ENCODE measurements around the gene HINT3.
A peak's percentile ranks its signal among the peaks of the same experiment; 100 is the strongest.
"Not testable (repeated sequence)": the region's sequence is repeated elsewhere in the genome, so short reads cannot be mapped to it uniquely, and the experiment has no call there.

HINT3 gene

DNA sequence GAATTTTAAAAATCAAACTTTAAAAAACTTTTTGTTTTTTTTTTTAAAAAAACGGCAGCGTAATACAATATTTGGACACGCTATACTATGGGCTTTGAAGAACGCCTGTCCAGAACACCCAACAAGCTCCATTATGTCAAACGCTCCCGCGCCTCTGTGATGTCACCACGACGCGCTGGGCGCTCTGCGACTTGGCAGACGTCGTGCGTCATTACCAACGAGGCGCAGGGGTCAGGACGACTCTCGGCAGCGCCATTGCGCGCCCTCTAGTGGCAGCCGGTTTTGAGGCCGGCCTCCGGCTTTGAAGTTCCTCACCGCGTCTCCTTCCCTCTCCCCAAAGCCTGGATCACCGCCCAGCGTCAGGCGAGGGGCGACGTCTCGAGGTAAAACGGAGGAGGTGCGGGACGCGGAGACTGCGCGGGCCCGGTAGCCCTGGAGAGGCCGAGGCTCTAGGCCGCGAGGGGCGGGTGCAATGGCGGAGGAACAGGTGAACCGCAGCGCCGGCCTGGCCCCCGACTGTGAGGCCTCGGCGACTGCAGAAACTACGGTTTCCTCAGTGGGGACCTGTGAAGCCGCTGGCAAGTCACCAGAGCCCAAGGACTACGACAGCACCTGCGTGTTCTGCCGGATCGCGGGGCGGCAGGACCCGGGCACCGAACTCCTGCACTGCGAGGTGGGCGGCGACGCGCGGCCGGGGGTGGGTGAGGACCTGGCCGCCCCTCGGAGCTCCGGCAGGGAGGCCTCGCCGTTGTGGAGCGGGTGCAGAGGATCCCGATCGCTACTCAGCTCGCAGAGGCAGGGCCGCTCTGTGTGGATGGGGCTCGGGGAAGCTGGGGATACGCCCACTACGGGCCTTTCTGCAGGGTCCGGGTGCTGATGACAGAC lies at the start of gene HINT3:
TSS of gene HINT3 (plus strand) at position 265 of the 885 bp plus-strand sequence. CDS start at position 473, 208 bp downstream.
- peak; percentile 100 for DNase-seq

DNA sequence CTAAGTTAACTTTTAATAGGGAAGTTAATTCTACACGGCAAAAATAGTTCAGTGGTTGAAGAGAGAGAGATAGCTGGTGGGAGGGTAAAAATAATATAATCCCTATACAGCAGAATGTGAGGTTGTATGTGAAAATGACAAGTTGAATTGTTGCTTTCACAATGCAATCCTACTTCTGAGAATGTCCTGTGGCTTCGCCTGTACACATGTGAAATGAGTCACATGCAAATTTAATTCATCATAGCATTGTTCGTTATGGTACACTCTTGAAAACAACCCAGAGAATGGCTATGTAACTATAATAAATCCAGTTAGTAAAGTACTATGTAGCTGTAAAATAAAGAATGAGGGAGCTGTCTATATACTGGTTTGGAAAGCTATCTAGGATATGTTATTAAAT lies 46.0 kb upstream of the HINT3 start:
- peak; percentile 25 to 82 (median 63) for DNase-seq

DNA sequence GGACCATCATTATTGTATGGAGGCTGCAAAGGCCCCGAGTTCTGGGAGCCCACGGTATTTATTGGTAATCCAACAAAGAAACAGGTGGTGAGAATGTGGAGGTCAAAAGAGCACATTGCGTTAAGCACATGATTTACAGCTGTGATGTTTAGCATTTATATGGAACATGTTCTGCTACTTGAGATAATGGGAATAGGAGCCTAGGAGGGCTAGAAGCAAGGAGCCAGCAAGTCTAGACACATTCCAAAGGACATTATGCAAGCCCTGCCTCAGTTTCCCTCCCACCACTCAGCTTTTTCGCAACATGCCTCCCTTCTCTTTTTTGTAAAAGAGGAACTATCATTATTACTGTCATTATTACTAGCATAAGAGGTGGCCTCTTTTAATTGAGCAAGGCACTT lies 45.5 kb upstream of the HINT3 start:
- peak in 1 of 3 donors; percentile 6 for DNase-seq

DNA sequence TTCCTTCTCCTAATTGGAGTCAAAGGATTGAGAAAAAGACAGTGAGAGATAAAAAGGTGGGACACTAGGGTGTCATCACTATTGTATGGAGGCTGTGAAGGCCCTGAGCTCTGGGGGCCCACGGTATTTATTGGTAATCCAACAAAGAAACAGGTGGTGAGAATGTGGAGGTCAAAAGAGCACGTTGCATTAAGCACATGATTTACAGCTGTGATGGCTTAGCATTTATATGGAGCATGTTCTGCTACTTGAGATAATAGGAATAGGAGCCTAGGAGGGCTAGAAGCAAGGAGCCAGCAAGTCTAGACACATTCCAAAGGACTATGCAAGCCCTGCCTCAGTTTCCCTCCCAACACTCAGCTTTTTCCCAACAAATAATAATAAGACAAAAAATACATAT lies 44.1 kb upstream of the HINT3 start:
- DNase-seq: not testable (repeated sequence)

DNA sequence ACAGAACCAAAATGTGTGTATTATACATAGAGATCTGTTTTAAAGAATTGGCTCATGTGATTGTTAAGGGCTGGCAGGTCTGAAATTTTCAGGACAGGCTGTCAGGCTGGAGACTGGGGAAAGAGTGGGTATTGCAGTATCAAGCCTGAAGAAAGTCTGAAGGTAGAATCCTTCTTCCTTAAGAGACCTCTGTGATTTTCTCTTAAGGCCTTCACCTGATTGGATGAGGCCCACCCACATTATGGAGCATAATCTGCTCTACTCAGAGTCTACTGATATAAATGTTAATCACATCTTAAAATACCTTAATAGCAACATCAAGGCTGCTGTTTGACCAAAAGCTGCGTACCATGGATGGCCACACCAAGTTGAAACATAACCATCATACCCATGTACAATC lies 43.4 kb upstream of the HINT3 start:
- no peak for DNase-seq

DNA sequence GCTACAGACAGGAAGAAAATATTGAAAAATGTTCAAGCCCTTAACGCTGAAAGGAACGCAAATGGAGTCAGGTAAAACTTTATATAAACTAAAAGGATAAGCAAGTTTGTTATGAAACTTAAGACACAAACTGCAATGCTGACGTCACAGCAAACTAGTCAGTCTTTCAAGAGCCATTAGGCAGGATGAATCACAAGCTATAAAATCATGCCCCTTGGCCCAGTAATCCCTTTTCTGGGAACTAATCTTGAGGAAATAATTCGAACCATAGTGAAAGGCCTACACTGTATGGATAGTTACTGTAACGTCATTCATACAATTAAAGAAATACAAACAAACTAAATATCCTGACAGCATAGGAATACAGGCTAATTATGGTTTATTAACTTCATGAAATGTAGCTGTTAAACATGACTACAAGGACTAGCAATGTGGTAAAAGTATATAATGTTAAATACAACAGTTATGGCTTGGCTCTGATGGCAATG lies 42.7 kb upstream of the HINT3 start:
- DNase-seq: peak in 2 of 3 donors; percentile 21 to 42

DNA sequence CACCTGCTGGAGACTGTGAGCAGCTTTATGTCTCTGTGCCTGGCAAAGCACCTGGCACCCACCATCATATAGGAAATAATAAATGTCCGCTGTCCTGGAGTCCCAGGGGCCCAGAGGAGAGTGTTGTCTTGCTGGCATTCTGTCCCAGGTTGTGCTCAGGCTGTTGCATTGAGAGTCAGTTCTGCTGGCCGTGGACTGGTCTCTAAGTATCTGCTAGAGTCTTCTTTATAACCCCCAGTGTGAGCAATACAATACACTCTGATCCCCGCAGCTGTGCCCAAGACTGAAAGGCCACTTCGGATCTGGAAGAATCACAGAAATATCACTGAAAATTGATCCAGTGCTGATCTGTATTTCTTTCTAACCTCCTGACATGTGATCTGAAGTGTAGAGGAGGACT lies 38.3 kb upstream of the HINT3 start:
- DNase-seq: no peak

DNA sequence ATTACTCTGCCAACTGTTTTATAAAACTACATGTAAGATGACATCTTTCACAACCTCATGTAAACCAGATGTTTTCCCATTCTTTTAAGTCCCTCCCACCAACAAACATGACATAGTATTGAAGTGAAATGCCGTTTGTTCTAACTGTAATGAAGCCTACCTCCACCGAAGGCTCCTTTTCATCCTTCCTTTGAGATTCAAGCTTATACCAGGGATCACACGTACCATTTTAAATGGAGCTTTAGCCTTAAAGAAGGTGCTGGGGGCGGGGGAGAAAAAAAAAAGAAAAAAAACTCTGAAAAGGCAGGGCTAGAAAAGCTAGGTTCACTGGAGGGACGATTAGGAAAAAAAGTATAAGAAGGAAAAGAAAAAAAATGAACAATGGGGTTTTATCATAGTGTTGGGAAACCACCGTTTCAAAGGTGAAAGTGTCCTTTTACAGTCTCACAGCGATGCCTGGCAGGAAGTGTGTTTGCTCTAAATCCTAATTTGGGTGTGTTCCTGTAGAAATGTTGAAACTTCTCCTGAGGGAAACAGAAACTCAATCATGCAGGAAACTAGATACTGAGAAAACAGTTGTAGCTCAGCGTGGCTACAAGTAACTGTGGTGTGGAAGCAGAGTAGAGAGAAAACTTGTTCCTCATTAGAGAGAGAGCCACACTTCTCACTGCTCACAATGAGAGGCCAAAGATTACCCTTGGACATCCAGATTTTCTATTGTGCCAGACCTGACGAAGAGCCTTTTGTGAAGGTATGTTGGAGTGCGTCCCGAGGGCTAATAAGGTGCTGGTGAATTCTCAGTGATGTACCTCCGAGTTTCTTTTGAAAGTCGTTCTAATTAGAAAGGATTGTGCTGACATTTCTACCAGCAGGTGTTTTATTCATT lies 37.6 kb upstream of the HINT3 start:
- DNase-seq: peak; percentile 78 to 96 (median 83)

DNA sequence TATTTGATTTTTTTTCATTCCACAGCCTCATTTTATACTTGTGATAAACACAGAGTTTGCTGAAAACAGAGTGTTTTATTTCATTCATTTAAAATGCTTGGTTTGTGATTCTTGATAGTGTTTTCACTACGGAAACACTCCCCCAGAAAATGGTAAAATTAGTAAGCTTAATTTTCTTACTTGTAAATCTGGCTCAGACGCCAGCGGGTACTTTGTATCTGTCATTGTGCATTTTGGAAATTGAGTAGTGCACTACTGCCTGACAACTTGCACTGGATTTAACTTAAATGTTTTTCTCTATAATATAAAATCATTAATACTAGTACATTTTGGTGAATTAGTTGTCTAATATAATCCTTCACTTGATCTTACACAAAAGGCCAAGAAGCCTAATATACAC lies 37.0 kb upstream of the HINT3 start:
- no peak for DNase-seq

DNA sequence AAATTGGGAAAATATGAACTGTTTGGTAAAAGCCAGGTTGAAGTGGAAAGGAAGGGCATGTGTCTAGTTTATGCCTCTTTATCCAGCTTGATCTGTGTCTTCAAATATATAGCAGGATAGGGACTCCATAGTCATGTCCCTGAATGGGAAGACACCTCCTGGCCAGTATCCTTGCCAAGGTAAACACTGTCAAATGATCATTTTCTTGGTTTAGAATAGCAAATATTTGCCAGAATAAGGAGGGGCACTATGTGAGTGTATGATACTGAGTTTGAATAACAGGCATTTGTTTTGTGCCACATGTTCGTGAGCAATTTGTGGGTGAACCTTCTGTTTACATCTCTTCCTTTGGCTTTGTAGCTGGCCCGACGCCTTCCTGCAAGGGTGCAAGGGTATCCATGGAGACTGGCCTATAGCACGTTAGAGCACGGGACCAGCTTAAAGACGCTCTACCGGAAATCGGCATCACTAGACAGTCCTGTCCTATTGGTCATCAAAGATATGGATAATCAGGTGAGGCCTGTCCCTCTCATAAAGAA lies 34.2 kb upstream of the HINT3 start:
- no peak for DNase-seq

DNA sequence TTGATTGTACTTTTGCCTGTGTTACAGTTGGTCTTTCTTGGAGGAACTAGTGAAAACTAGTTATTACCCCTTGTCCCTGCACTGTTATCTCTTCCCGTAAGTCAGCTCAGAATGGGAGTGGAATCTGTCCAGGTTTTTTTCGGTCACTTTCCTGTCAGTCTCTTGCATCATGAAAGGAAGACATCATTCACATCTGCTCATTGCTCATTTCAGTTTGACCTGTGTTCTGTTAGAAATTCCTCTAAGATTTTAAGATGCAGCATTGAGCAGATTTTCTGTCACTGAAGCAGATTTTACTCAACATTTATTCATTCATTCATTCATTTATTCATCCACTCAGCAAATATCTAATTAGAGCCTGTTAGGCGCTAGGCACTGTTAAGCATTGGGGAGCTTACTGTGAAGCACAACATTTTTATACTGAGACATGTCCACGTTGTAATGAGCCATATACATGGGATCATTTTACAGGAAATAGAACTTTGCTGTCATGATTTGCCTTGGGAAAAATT lies 33.1 kb upstream of the HINT3 start:
- DNase-seq: peak in 1 of 3 donors; percentile 48

DNA sequence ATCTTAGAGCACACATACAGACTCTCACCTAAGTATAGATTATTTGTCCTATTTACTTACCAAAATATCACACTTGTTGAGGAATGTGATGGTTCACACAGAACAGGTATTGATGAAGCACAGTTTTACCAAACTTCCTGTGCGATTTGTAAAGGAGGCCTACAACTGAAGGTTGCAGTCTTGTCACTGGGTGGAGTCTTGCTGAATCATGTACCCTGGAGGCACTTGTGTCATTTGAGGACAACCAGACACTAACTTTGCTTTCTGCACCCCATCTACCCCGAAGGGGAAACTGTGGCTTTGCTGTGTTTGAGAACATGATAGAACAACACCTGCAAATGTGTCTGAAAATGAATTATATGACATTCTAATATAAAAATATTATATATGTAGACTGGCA lies 32.4 kb upstream of the HINT3 start:
- DNase-seq: no peak

DNA sequence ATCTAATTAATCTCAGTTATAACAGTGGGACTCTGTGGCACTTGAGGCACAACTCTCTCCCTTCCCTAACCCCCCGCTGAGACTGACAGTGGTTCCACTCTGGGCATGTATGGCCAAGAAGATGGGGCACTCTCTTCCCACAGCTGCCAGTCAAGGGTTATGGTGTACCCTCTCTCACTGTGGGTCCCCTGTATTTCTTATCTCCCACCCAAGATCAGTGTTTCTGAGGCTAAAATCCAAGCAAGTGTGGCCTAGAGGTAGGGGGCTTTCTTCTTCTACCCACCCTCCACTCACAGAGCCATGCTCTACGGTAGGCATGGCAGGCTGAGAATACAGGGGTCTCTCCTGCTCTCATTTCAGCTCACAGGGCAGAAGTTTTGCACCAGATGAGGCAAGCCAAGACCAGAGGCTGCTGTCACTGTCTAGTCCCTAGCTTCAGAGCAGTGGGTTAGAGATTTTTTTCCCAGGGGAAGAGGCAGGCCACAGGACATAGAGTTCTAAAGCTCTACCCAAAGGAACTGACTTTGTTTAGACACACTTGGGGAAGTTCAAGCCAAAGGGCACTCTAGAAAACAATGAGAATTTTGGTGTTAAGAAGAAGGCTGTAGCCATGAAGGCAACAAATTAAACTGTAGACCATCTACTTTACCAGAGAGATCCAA lies 31.7 kb upstream of the HINT3 start:
- no peak for DNase-seq

DNA sequence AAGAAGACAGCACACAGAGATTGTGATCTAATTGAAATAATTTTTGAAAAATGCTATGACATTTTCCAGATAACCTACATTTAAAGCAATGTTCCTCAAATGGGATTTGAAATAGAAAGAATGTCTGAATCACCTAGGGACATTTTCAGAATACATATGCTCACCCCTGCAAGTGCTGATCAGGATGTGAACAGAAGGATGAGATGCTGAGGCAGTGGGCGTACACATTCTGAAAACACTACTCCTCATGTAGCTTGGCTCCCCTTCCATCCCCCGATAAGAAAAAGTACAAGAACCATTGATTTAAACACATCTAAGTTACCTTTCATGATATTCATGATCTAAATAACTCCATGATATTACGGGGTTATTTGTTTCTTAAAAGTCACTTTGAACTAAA lies 29.9 kb upstream of the HINT3 start:
- DNase-seq: no peak

DNA sequence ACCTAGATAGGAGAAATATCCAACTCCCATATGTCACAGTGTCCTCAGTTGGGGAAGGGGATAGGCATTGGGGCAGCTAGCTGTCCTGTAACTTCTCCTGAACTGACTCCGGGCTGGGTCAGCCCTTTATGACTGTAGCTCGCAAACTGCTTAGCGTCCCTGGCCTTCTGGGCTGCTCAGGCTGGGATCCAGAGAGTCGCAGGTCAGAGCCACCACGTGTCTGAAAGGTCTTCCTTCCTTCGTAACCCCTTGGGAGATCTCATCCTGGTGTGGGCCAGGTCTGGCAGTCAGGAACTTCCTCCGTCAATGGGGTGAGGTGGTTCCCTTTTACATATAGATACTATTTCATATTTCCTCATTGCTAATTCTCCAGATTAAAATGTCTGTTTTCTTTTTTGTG lies 28.8 kb upstream of the HINT3 start:
- peak in 1 of 3 donors; percentile 21 for DNase-seq

DNA sequence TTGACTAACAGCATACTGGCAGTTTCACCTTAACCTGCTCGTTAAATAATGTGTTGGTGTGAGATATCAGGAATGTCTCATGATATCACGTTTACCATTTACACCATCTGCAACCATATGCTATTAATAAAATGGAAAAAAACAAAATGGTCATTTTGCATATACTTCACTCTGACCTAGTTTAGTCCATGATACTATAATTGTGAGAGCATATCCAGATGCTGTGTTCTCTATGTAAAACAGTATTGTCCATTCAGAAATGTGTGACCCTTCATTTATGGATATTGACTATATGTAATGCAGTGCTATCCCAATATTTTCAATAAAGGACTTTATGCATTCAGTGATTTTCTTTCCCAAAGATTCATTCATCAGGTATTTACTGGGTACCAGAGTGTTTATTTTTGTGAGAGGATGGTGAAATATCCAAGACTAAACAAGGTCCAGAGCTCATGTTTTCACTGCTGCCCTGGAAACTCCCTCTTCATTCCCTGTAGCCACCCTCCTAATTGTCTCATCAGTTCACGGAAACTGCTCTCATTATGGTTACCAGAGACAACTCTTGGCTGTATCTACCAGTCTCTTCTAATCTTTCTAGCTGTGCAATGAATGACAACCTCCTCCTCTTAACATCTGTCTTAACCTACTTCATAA lies 25.7 kb upstream of the HINT3 start:
- no peak for DNase-seq

DNA sequence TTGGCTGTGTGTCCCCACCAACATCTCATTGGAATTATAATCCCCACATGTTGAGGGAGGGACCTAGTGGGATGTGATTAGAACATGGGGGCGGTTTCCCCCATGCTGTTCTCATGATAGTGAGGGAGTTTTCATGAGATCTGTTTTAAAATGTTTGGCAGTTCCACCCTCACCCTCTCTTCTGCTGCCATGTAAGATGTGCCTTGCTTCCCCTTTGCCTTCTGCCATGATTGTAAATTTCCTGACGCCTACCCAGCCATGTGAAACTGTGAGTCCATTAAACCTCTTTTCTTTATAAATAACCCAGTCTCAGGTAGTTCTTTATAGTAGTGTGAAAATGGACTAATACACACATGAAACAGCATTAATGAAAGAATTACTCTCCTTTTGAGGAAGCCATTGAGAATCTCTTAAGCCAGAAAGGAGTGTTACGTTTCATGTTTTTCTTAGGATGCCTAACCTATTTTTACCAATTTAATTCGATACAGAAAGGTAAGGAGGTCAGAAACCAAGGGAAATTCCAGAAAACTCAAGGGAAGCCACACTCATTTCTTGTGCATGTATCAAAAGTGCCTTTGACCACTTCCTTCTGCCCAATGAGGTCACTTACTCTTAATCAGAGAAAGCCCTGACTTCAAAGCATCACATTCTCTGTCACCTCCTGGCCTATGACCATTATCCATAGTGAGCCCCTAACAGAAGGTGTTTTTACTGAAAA lies 24.7 kb upstream of the HINT3 start:
- no peak for DNase-seq

DNA sequence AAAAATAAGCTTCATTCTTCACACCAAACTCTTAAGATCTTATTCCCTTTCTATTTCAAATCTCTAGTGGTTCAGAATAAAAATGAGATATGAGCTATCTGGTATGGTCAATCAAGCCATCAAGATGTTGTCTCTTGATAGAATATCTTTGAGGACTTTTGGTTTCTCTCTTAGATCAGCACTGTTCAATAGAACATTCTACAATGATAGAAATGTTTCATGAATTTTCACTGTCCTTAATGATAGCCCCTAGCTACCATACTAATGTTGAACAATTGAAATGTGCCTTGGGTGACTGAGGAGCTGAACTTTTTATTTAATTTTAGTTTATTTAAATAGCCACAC lies 24.1 kb upstream of the HINT3 start:
- no peak for DNase-seq

DNA sequence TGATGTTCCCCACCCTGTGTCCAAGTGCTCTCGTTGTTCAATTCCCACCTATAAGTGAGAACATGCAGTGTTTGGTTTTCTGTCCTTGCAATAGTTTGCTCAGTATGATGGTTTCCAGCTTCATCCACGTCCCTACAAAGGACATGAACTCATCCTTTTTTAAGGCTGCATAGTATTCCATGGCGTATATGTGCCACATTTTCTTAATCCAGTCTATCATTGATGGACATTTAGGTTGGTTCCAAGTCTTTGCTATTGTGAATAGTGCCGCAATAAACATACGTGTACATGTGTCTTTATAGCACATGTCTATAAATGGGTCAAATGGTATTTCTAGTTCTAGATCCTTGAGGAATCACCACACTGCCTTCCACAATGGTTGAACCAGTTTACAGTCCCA lies 21.1 kb upstream of the HINT3 start:
- DNase-seq: not testable (repeated sequence)

DNA sequence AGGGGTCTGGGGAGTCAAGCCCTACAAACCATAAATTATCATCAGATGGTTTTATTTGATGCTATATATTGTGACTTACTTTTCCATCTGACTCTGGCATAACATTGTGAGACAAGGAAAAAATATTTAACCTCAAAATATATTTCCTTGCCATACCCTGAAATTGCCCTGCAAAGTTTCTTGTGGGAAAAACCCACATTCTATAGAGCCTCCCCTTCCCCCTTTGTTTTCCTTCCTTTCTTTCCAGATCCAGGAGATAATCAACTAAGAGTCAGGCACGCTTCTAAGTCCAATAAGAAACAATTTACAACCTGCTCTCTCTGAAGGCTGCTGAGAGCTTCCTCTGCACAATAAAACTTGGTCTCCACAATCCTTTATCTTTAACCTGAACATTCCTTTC lies 17.5 kb upstream of the HINT3 start:
- no peak for DNase-seq

DNA sequence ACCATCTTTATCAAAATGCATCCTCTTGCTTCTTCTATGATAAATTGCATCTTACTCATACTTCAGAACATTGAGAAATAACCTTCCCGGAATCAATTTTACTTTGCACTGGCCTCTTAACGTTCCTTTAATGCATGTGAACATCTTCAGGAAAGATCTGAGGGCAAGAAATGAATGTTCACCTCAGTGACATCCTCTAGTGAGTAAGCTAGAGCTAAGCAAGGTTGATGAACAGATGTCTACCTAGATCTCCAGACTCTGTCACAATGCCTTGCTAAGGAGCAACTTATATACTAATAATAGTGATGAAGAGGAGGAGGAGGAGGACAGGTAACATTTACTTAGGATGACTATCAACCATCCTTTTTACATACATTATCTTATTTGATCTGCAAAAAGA lies 16.8 kb upstream of the HINT3 start:
- DNase-seq: no peak
